Measurements from ENCODE around the gene ADAM10.
"Not testable (repeated sequence)": the region's sequence is repeated elsewhere in the genome, so short reads cannot be mapped to it uniquely, and the experiment has no call there.

The ADAM10 gene

GRCh38 chr15:58611731-58612676, 137.5 kb downstream of the ADAM10 start:
- no peak for DNase-seq (ENCODE audit: low read depth in 3 of 3)

- no peak for DNase-seq (ENCODE audit: low read depth in 3 of 3)
These were observed 140.8 kb downstream of the ADAM10 start for GRCh38 chr15:58608711-58609110.

DNA sequence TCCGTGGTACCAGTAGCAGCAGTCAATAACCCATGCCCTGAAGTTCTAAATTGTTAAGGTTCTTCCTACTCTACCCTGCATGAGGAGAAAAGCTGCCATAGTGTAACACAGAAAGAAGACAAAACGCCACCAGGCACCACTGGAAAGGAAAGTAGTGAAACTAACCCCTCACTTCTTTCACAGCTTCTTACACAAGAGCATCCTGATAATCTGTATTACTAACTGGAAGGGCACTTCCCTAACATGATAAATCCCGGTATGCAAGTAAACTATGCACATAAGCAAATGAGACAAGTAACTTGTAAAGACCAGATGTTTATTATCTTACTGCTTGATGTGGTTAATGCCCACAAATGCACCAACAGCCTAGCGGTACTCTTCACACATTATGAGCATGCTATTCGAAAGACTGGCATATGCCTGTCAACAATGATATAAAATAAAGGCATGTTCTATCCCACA, 141.3 kb downstream of the ADAM10 start:
- DNase-seq (ENCODE audit: low read depth in 3 of 3) = no peak

DNA sequence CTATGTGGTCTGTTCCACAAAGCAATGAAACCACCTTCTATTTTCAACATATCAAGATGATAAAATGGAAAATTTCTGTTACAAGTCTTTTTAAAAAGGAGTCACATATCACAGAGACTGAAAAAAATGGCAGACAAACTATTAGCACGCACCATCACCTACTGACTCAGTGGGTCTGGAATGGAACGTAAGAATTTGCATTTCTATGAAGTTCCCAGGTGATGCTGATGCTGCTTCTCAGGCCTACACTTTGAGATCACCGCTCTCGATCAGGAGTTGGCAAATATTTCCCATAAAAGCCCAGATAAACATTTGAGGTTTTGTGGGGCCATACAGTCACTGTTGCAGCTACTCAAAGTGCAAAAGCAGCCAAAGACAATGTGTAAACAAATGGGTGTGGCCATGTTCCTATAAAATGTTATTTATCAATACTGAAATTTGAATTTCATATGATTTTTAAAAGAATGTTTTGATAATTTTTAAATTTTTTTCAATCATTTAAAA, 142.9 kb downstream of the ADAM10 start:
- no peak for DNase-seq (ENCODE audit: low read depth in 3 of 3)

- DNase-seq (ENCODE audit: low read depth in 3 of 3) = no peak
These were observed 143.5 kb downstream of the ADAM10 start for GRCh38 chr15:58605931-58606530.

DNA sequence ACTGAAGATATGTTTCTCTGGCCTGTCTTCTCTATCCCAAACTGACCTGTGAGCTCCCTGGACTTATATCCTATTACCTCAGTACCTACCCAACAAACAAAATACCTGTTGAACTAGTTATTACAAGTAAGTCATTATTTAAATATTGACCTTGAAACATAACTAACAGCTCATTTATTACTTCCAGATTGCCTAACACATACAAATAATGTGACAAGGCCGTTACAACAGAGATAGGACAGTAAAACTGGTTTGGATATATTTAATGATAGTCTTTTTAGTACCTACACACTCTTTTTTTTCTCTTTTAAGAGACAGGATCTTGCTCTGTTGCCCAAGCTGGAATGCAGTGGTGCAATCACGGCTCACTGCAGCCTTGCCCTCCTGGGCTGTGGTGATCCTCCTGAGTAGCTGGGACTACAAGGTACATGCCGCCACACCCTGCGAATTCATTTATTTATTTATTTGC, 145.0 kb downstream of the ADAM10 start:
- no peak for DNase-seq (ENCODE audit: low read depth in 3 of 3)

DNA sequence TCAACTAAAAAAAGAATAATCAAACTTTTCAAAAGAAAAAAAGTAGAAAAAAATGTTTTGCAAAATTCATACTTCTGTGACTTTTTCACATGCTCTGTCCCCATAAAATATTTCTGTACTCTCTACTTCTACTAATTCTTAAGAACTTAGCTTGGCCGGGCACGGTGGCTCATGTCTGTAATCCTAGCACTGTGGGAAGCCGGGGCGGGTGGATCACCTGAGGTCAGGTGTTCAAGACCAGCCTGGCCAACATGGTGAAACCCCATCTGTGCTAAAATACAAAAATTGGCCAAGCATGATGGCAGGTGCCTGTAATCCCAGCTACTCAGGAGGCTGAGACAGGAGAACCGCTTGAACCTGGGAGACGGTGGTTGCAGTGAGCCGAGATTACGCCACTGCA, 145.6 kb downstream of the ADAM10 start:
- not testable (repeated sequence) for DNase-seq (ENCODE audit: low read depth in 3 of 3)

GRCh38 chr15:58602823-58603222, 146.7 kb downstream of the ADAM10 start:
- DNase-seq (ENCODE audit: low read depth in 3 of 3) = no peak

- no peak for DNase-seq (ENCODE audit: low read depth in 3 of 3)
These were observed 150.7 kb downstream of the ADAM10 start for GRCh38 chr15:58598829-58599210.

DNA sequence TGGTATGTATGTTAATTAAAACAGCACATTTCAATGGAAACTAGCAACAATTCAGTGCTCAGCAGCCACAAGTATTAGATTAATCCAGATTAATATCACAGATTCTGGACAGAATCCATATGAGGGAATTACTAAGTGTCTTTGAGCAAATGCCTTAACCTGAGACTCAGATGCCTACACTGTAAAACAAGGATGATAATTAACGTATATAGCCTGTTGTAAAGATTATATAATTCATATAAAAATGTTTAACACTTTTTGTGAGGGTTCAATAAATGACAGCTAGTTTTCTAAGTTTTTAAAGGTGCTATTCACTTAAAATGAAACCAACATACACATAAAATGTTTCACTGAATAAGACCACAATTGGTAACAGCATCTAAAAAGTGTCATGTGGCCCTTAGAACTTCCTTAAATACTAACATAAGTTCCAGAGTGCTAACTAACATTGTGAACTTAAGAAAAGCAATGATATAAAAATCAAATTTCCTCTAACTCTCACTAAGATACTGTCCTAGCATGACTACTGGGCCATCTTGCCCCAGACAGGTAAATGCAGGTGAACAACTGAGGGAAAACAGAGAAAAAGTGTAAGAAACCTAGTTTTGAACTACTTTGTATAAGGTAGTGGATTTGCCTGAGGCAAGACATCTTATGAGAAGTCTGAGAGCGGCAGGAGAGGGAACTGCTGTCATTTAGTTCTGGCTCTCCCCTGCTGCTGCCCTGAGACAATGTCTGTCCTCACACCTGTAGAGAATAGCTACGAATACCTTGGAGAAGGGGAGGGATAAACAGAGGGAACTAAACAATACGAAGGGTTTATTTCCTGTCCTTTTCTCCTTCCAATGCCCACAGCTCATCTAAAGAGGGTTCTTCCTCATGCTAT, 151.3 kb downstream of the ADAM10 start:
- no peak for DNase-seq (ENCODE audit: low read depth in 3 of 3)

DNA sequence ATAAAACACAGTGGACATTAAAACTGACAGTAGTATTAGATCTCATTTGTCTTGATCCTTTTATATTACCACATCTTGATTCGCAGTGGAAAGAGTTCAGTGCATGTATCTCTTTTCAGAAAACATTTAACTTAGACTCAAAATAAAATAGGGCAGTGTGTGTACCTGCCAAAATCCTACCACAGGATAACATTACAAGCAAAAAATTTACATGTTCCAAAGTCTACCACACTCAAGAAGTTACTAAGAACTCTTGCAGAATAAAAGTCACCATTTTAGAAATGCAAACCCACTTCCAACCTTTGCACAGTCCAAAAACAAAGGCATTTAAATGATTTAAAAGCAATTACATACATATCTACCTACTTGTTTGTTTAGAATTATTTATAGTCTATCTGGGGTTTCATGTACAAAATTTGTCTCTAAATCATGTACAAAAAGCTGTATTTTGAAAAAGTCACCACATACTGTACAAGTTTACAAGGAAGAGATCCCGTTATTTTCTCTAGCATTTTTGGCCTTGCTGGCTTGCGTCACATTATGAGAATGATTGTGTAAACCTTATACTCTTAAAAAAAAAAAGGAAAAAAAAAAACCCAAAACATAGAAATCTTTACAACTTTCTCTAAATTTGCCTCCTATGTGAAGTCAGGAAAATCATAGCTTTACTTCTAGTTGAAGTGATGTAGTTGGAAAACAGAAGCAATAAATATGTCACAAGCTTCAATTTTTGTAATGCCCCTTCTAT, 153.8 kb downstream of the ADAM10 start:
- DNase-seq (ENCODE audit: low read depth in 3 of 3) = no peak

GRCh38 chr15:58594898-58595297, 154.6 kb downstream of the ADAM10 start:
- DNase-seq (ENCODE audit: low read depth in 3 of 3) = no peak

GRCh38 chr15:58593870-58594269, 155.6 kb downstream of the ADAM10 start:
- no peak for DNase-seq (ENCODE audit: low read depth in 3 of 3)

DNA sequence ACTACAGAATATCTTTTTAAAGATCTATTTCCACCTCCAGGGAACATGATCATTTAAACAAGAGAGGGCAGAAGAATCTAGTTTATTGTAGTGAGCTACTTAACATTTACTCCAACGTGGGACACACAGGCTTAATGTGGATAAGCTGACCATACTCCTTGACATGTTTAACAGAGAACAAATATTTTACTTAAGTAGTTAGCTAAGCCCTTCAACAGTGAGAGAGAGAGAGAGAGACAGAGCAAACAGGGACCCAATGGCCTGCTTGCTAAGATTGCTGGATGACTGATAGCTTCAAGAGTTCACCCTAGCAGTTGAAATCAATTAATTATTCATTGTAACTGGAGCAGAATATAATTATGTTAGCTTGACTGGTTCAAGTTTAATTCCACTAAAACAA, 158.6 kb downstream of the ADAM10 start:
- DNase-seq (ENCODE audit: low read depth in 3 of 3) = no peak

GRCh38 chr15:58590236-58590635, 159.3 kb downstream of the ADAM10 start:
- DNase-seq (ENCODE audit: low read depth in 3 of 3) = no peak

DNA sequence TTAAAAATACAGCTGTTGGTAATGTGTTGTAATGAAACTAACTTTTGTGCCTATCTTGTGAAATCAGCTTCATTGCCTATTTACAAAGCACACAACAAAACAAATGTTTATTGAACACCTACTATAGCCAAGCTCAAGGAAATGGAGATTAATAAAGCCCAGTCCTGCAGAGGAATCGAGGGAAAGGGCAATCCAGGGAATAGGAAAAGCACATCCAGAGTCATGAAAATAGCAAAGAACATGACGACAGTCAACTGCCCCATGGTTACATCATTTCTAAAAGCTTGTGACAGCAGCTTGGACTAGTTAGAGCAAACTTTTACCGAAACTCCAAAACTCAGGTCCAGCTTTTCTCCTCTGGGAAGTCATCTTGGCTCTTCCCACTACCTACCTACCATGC, 160.5 kb downstream of the ADAM10 start:
- DNase-seq (ENCODE audit: low read depth in 3 of 3) = no peak

DNA sequence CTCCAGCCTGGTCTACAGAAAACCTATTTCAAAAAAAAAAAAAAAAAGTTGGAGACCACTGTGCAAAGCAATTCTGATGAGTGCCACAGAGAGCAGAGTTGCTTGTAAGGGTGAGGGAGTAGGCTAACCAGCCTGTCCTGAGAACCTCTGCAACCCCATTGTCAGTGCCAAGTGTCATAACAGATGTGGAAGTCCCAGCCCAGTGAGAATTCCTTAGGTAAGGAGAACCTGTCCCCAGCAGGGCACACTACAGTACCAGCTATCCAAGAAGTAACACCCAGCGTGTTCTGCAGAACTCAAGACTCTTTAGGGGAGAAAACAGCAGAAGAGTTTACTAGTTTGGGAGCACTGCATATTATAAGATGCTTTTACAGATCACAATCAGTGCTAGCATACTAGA, 161.4 kb downstream of the ADAM10 start:
- no peak for DNase-seq (ENCODE audit: low read depth in 3 of 3)

GRCh38 chr15:58587486-58587885, 162.0 kb downstream of the ADAM10 start:
- DNase-seq (ENCODE audit: low read depth in 3 of 3) = no peak

GRCh38 chr15:58585693-58586443, 163.6 kb downstream of the ADAM10 start:
- DNase-seq (ENCODE audit: low read depth in 3 of 3) = no peak

DNA sequence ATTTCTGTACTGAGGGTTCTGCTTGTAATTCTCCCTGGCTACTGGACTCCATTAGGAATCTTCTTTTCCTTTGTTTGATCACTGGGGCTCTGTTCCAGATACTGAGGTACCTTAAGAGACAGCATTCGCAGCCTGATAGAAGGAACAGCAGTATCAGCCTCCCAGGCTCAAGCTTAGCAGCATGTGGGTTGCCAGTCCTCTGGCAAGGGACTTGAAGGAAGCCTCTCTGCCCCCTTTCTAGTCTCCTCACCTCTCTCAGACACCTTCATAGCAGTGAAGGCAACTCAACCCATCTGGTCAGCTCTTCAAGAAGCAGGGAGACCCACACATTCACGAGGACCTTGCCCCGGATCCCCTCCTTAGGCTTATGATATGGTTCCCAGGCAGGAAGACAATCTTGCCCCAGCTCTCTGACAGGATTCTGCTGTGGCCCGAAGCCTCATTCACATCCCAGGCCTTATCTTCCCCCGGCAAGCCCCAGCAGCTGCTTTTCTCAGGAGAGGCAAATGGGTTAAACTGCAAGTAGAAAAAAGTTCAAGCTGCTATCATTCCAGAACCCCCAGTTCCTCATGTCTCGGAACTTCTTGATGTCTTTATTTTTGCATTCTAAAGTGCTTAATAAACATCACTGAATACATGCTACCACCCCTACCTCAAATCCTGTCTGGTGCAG, 164.6 kb downstream of the ADAM10 start:
- DNase-seq (ENCODE audit: low read depth in 3 of 3) = no peak

Measured in stimulated activated CD4-positive, alpha-beta T cell treated with anti-CD3 and anti-CD28 coated beads, TNF-alpha, amount 100 ng/mL, for 48 hours (primary cell).